ENCODE data around the gene GNAZ.

GNAZ gene

GRCh38 chr22:23120415-23120899, 50.1 kb downstream of the GNAZ start:
- TF ChIP-seq TAF1 (IDR thresholded peaks at IDR 0.05; ENCODE audit: low read depth) = no peak

- no peak for TF ChIP-seq TEAD4 (IDR thresholded peaks at IDR 0.05)
- no peak for TF ChIP-seq NFIC (IDR thresholded peaks at IDR 0.05)
- TF ChIP-seq MAX (IDR thresholded peaks at IDR 0.05) = no peak
- TF ChIP-seq CREB1 (IDR thresholded peaks at IDR 0.05; ENCODE audit: low read depth) = no peak
- TF ChIP-seq FOXM1 (IDR thresholded peaks at IDR 0.05; ENCODE audit: borderline replicate concordance, low read depth) = no peak
- no peak for TF ChIP-seq RAD21 (IDR thresholded peaks at IDR 0.05; ENCODE audit: low read depth)
These were observed 50.7 kb downstream of the GNAZ start for GRCh38 chr22:23121000-23121421.

GRCh38 chr22:23121424-23121823, 51.1 kb downstream of the GNAZ start:
- TF ChIP-seq RAD21 (IDR thresholded peaks at IDR 0.05; ENCODE audit: low read depth) = no peak
- no peak for TF ChIP-seq FOXM1 (IDR thresholded peaks at IDR 0.05; ENCODE audit: borderline replicate concordance, low read depth)
- no peak for TF ChIP-seq EGR1 (IDR thresholded peaks at IDR 0.05)
- no peak for TF ChIP-seq MAX (IDR thresholded peaks at IDR 0.05)
- no peak for TF ChIP-seq TAF1 (IDR thresholded peaks at IDR 0.05; ENCODE audit: low read depth)
- TF ChIP-seq REST (IDR thresholded peaks at IDR 0.05; ENCODE audit: low read depth) = no peak

DNA sequence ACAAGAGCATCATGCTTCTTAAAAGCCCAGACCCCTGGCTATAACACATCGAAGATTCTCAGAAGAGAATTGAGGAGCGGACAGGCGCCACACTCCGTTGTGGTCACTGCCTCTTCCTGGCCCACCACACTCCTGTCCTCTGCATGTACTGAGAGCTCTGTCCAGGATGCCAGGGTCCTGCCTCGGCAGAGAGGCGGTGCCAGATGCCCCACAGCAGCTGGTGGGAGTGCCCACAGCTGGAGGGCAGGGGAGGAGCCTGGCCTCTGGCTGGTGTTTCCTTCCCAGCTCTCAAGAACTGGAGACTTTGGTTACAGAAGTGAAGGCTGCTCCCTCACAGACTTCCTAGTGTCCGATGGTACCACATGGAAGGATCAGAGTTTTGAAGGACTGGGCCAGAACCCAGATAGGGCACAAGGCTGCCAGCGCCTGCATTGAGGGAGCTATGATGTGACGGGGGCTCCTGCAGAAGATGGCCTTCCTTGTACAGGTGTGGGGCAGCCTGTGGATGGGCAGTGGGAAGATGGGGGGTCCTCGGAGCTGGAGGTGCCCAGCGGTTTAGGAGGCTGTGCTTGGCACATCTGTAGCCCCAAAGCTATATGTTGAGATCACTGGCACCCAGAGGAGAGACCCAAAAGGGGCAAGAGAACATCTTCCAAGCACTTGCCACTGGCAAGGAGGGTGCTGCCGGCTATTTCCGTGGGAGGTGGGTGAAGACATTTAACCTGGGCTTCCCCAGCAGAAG, 52.1 kb downstream of the GNAZ start:
- no peak for TF ChIP-seq ZBTB7A (IDR thresholded peaks at IDR 0.05; ENCODE audit: low read depth)
- no peak for TF ChIP-seq TAF1 (IDR thresholded peaks at IDR 0.05; ENCODE audit: low read depth)
- no peak for TF ChIP-seq NFIC (IDR thresholded peaks at IDR 0.05)
- TF ChIP-seq CEBPB (IDR thresholded peaks at IDR 0.05) = no peak
- no peak for TF ChIP-seq CREB1 (IDR thresholded peaks at IDR 0.05; ENCODE audit: low read depth)
- no peak for TF ChIP-seq FOXM1 (IDR thresholded peaks at IDR 0.05; ENCODE audit: borderline replicate concordance, low read depth)
- no peak for TF ChIP-seq TCF12 (IDR thresholded peaks at IDR 0.05; ENCODE audit: low read depth)
- no peak for TF ChIP-seq EP300 (IDR thresholded peaks at IDR 0.05; ENCODE audit: borderline replicate concordance)
- TF ChIP-seq, protein P1, sequence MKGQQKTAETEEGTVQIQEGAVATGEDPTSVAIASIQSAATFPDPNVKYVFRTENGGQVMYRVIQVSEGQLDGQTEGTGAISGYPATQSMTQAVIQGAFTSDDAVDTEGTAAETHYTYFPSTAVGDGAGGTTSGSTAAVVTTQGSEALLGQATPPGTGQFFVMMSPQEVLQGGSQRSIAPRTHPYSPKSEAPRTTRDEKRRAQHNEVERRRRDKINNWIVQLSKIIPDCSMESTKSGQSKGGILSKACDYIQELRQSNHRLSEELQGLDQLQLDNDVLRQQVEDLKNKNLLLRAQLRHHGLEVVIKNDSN (IDR thresholded peaks at IDR 0.05) = no peak
- no peak for TF ChIP-seq EGR1 (IDR thresholded peaks at IDR 0.05)
- no peak for TF ChIP-seq RAD21 (IDR thresholded peaks at IDR 0.05; ENCODE audit: low read depth)
- TF ChIP-seq YY1 (IDR thresholded peaks at IDR 0.05; ENCODE audit: low read depth) = no peak
- no peak for TF ChIP-seq MAX (IDR thresholded peaks at IDR 0.05)
- no peak for TF ChIP-seq TEAD4 (IDR thresholded peaks at IDR 0.05)
- TF ChIP-seq REST (IDR thresholded peaks at IDR 0.05; ENCODE audit: low read depth) = no peak

- TF ChIP-seq CREB1 (IDR thresholded peaks at IDR 0.05; ENCODE audit: low read depth) = no peak
- no peak for TF ChIP-seq EGR1 (IDR thresholded peaks at IDR 0.05)
- no peak for TF ChIP-seq CEBPB (IDR thresholded peaks at IDR 0.05)
- TF ChIP-seq FOXM1 (IDR thresholded peaks at IDR 0.05; ENCODE audit: borderline replicate concordance, low read depth) = no peak
- TF ChIP-seq RAD21 (IDR thresholded peaks at IDR 0.05; ENCODE audit: low read depth) = no peak
- TF ChIP-seq REST (IDR thresholded peaks at IDR 0.05; ENCODE audit: low read depth) = no peak
- TF ChIP-seq MAX (IDR thresholded peaks at IDR 0.05) = no peak
- no peak for TF ChIP-seq NFIC (IDR thresholded peaks at IDR 0.05)
- TF ChIP-seq, protein P1 (IDR thresholded peaks at IDR 0.05) = no peak
These were observed 52.9 kb downstream of the GNAZ start for GRCh38 chr22:23122992-23123803.

Data from Ishikawa (cell line).